Tongue (tissue), 2 donors: Measurements from ENCODE around the gene SAMD4A. TPM values are rescaled to one million over a fixed set of nuclear protein-coding genes. Genes with fewer than 3 reads are reported as not detected.

Source experiments
- DNase-seq: peaks from one replicate; pipeline ENCODE4 v3.0.0-alpha.2; 2015
- total RNA-seq: library from RNA; depleted of rRNA; stranded (reverse); fragments of >200 nt; gene quantifications from one replicate; pipeline ENCODE4 v1.2.3, GENCODE V29; 2014

Gene SAMD4A
- total RNA-seq, 1 donor from 2014 or later, result 95.8 TPM

GRCh38 chr14:54632452-54632851 is 65.5 kb downstream of the SAMD4A start:
- DNase-seq, result no peak

GRCh38 chr14:54633076-54633475 is 66.1 kb downstream of the SAMD4A start:
- peak; percentile 40 for DNase-seq

GRCh38 chr14:54637270-54638134 is 70.6 kb downstream of the SAMD4A start:
- DNase-seq, result no peak

GRCh38 chr14:54638135-54638446 is 71.2 kb downstream of the SAMD4A start:
- peak; percentile 84 for DNase-seq

GRCh38 chr14:54639611-54640010 is 72.7 kb downstream of the SAMD4A start:
- DNase-seq, result no peak

GRCh38 chr14:54640506-54640905 is 73.6 kb downstream of the SAMD4A start:
- no peak for DNase-seq

- no peak for DNase-seq
These were observed 75.2 kb downstream of the SAMD4A start for GRCh38 chr14:54642121-54642520.

GRCh38 chr14:54642801-54643695 is 76.1 kb downstream of the SAMD4A start:
- no peak for DNase-seq

GRCh38 chr14:54643696-54644176 is 76.8 kb downstream of the SAMD4A start:
- no peak for DNase-seq

GRCh38 chr14:54645639-54646038 is 78.7 kb downstream of the SAMD4A start:
- no peak for DNase-seq

- peak; percentile 50 for DNase-seq
These were observed 79.7 kb downstream of the SAMD4A start for GRCh38 chr14:54646626-54647025.

GRCh38 chr14:54647378-54647777 is 80.5 kb downstream of the SAMD4A start:
- DNase-seq, result no peak

- no peak for DNase-seq
These were observed 82.1 kb downstream of the SAMD4A start for GRCh38 chr14:54649056-54649455.

GRCh38 chr14:54650331-54650958 is 83.5 kb downstream of the SAMD4A start:
- DNase-seq, result peak; percentile 46

GRCh38 chr14:54650959-54651351 is 84.0 kb downstream of the SAMD4A start:
- no peak for DNase-seq

GRCh38 chr14:54651649-54652048 is 84.7 kb downstream of the SAMD4A start:
- DNase-seq, result no peak

- peak; percentile 95 for DNase-seq
These were observed 85.3 kb downstream of the SAMD4A start for GRCh38 chr14:54652188-54652587.

- peak; percentile 79 for DNase-seq
These were observed 85.7 kb downstream of the SAMD4A start for GRCh38 chr14:54652605-54653052.

GRCh38 chr14:54653712-54654469 is 87.0 kb downstream of the SAMD4A start:
- DNase-seq, result peak; percentile 31

- DNase-seq, result no peak
These were observed 87.7 kb downstream of the SAMD4A start for GRCh38 chr14:54654605-54655004.

- DNase-seq, result no peak
These were observed 91.9 kb downstream of the SAMD4A start for GRCh38 chr14:54658836-54659235.

GRCh38 chr14:54659365-54659764 is 92.4 kb downstream of the SAMD4A start:
- no peak for DNase-seq
